WI38 (cell line): Measurements from ENCODE around the gene SLC44A3.

Experiments
- H3K4me3 ChIP-seq: 2 replicates; pipeline ENCODE4 v1.5.1; 2011; ENCODE audit warnings: low read depth, mild to moderate bottlenecking, control low read depth, low read length
- TF ChIP-seq, protein P1 (sequence below): IDR thresholded peaks from 2 replicates; pipeline ENCODE4 v1.5.1; 2012; ENCODE audit warnings: low read depth, mild to moderate bottlenecking, control low read depth, low read length

SLC44A3 gene

GRCh38 chr1:94926126-94926914, 106.2 kb downstream of the SLC44A3 start:
- TF ChIP-seq, protein P1, sequence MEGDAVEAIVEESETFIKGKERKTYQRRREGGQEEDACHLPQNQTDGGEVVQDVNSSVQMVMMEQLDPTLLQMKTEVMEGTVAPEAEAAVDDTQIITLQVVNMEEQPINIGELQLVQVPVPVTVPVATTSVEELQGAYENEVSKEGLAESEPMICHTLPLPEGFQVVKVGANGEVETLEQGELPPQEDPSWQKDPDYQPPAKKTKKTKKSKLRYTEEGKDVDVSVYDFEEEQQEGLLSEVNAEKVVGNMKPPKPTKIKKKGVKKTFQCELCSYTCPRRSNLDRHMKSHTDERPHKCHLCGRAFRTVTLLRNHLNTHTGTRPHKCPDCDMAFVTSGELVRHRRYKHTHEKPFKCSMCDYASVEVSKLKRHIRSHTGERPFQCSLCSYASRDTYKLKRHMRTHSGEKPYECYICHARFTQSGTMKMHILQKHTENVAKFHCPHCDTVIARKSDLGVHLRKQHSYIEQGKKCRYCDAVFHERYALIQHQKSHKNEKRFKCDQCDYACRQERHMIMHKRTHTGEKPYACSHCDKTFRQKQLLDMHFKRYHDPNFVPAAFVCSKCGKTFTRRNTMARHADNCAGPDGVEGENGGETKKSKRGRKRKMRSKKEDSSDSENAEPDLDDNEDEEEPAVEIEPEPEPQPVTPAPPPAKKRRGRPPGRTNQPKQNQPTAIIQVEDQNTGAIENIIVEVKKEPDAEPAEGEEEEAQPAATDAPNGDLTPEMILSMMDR, result peak; percentile 43
- H3K4me3 ChIP-seq, result peak overlapping the region; percentile 90

DNA sequence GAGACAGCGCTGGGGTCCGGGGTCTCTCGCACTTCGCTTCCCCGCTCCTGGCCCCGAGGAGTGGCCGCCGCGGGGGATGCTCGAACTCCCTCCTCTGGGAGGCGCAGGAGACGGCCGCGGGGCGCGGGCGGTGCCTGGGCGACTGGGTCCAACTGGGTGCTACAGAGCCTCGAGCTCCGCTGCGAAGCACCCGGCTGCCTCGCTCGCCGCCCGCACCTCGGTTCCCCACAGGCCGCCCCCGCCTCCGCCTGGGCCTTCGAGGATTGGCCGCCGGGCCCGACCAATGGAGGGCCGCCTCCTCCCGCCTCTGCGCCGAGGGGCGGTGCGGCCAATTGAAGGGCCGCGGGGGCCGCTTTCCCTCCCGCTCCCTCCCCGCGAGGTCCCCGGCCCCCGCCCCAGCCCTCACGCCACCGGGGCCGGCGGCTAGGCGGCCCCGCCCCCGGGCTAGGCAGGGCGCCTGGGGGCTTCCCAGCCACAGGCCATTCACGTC, 106.8 kb downstream of the SLC44A3 start, which contains the start of gene CNN3:
CNN3 (minus strand) TSS at position 196 of the 490 bp plus-strand sequence. CDS start 216 bp downstream, outside the sequence.
- H3K4me3 ChIP-seq, result peak within 1 kb of the TSS; percentile 90
- TF ChIP-seq, protein P1, result no peak

DNA sequence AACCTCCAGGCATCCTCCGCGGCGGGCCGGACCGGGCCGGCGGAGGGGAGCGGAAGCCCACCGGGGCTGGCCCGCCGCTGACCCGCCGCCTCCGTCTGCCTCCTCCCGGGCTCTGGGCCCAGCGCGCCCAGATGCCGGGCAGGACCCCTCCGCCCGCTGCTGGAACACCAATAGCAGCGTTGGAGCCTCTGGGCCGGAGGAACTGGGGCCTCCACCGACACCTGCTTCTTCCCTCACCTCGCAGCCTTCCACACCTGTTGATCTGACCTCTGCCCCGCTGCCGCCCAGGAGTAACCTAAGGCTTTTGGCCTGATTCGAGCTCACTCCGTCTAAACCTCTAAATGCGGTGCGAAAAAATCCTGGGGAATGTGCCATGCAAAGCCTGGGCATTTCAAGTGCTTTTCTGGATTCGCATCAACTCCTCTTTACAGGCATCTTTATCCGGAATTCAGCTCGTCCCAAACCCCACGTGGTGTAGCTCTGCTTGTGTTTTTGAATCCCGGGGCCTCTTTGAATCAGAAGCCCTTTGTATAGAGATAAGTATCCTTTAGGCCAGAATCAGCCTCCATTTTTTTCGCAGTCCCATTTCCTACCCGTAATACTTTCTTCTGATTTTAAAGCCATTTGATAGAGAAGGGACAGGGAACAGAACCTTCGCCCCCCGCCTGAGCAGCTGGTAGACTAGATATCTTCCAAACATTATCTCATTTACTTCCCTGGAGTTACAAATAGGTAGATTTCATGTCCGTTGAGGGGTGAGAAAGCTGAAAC, 107.4 kb downstream of the SLC44A3 start:
- peak overlapping the region; percentile 90 for H3K4me3 ChIP-seq
- TF ChIP-seq, protein P1, result no peak

DNA sequence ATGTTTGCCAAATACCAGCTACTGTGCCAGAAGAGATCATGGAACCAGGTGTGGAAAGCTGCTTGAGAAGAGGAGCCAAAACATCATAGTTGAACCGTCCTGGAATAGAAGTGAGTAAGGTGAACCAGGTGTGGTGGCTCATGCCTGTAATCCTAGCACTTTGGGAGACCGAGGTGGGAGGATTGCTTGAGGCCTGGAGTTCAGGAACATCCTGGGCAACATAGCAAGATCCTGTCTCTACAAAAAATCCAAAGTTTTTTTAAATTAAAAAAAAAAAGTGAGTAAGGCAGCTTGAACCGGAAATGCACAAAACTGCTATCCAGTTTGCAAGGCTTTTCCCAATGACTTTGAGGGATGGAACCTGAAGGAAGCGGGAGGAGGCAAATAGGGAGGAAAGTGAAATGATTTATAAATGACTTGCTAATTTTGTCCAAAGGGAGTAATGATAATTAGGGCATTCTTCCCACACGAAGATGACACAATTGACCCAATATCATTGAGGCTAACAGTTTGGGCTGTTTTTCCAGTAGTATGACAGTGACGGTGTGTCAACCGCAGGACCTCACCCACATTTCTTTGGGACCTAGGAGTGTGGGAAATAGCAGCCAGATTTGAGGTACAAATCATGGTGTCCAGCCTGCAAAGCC, 108.3 kb downstream of the SLC44A3 start:
- peak overlapping the region; percentile 90 for H3K4me3 ChIP-seq
- TF ChIP-seq, protein P1, result no peak

- no peak overlapping the region; the same call in 1 of the 2 replicates for H3K4me3 ChIP-seq
- TF ChIP-seq, protein P1, result no peak
These were observed 109.4 kb downstream of the SLC44A3 start for GRCh38 chr1:94929351-94930217.

DNA sequence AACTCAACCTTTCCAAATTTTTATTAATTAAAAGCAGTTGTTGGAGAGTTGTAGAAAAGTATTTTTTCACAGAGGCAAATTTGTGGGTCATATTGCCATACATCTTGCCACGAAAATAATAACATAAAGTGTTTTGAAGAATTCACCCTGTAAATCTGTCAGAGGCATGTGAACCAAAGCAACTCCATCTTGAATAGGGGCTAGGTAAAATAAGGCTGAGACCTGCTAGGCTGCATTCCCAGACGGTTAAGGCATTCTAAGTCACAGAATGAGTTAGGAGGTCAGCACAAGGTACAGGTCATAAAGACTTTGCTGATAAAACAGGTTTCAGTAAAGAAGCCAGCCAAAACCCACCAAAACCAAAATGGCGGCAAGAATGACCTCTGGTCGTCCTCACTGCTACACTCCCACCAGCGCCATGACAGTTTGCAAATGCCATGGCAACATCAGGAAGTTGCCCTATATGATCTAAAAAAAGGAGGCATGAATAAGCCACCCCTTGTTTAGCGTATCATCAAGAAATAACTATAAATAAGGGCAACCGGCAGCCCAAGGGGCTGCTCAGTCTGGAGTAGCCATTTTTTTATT, 111.2 kb downstream of the SLC44A3 start:
- no peak overlapping the region for H3K4me3 ChIP-seq
- TF ChIP-seq, protein P1, result no peak
